PFSK-1 (cell line): Measurements from ENCODE around the gene SLC4A4. TPM values are rescaled to one million over a fixed set of nuclear protein-coding genes. Genes with fewer than 3 reads are reported as not detected.

ENCODE experiments used
- FOXP2 ChIP-seq: optimal IDR thresholded peaks from 2 replicates; pipeline ENCODE3; 2011; ENCODE audit warnings: borderline replicate concordance, control low read depth, inconsistent platforms; ENCODE audit not compliant: insufficient read depth; ENCODE audit errors: extremely low read length, extremely low read depth
- POLR2AphosphoS5 ChIP-seq: IDR thresholded peaks from 2 replicates; pipeline ENCODE4 v1.6.1; 2012; ENCODE audit warnings: low read depth, mild to moderate bottlenecking, control low read depth, low read length, moderate library complexity
- SIN3A ChIP-seq: IDR thresholded peaks from 2 replicates; pipeline ENCODE4 v1.6.1; 2012; ENCODE audit warnings: mild to moderate bottlenecking, low read length, moderate library complexity, borderline replicate concordance; ENCODE audit not compliant: insufficient read depth
- TAF1 ChIP-seq: IDR thresholded peaks from 2 replicates; pipeline ENCODE4 v1.6.1; 2012; ENCODE audit warnings: low read length, control low read depth, borderline replicate concordance; ENCODE audit not compliant: insufficient read depth
- polyA plus RNA-seq: library from polyadenylated mRNA; unstranded; fragments of >200 nt; gene quantifications from one replicate; pipeline ENCODE4 v1.2.1, GENCODE V29; 2012; ENCODE audit warnings: low read depth, missing spikeins; ENCODE audit not compliant: insufficient read length
- TF ChIP-seq, protein P1 (sequence below), 2 experiments: IDR thresholded peaks; 2 replicates each; pipeline versions ENCODE4 v1.6.1 to v1.8.0; 2011 to 2012; ENCODE audit warnings: low read depth in 2 of 2, low read length in 2 of 2, control low read depth in 1 of 2, inconsistent platforms in 1 of 2, mild to moderate bottlenecking in 1 of 2, moderate library complexity in 1 of 2; ENCODE audit not compliant: insufficient read depth in 1 of 2

Gene SLC4A4
- polyA plus RNA-seq: not detected

DNA sequence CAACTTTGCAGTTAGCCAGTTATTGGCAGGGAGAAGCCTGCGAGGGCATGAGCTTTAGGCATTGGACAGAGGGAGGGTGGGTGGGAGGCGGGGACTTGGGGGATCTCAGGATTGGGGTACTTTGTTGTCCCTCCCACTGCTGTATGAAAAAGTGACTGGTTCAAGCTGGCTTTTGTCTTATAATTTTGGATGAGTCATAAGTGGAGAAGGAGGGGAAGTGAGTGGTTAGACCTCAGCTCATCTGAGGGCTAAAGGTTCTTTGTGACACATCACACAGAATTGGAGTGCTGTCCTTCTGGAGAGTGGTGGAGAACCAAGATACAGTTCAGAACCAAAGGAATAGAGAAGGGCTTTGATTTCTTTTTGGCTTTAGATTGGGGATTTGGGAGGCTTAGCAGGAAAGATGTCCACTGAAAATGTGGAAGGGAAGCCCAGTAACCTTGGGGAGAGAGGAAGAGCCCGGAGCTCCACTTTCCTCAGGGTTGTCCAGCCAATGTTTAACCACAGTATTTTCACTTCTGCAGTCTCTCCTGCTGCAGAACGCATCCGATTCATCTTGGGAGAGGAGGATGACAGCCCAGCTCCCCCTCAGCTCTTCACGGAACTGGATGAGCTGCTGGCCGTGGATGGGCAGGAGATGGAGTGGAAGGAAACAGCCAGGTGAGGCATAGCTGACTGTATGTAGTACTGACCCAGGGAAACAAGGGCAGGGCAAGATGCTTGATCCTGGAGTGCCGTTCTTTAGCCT lies at the start of gene SLC4A4:
Gene SLC4A4 (plus strand): TSS at position 175 of the 748 bp plus-strand sequence.
- TF ChIP-seq FOXP2: no peak
- TF ChIP-seq SIN3A: no peak
- TF ChIP-seq POLR2AphosphoS5: no peak
- TF ChIP-seq, protein P1, sequence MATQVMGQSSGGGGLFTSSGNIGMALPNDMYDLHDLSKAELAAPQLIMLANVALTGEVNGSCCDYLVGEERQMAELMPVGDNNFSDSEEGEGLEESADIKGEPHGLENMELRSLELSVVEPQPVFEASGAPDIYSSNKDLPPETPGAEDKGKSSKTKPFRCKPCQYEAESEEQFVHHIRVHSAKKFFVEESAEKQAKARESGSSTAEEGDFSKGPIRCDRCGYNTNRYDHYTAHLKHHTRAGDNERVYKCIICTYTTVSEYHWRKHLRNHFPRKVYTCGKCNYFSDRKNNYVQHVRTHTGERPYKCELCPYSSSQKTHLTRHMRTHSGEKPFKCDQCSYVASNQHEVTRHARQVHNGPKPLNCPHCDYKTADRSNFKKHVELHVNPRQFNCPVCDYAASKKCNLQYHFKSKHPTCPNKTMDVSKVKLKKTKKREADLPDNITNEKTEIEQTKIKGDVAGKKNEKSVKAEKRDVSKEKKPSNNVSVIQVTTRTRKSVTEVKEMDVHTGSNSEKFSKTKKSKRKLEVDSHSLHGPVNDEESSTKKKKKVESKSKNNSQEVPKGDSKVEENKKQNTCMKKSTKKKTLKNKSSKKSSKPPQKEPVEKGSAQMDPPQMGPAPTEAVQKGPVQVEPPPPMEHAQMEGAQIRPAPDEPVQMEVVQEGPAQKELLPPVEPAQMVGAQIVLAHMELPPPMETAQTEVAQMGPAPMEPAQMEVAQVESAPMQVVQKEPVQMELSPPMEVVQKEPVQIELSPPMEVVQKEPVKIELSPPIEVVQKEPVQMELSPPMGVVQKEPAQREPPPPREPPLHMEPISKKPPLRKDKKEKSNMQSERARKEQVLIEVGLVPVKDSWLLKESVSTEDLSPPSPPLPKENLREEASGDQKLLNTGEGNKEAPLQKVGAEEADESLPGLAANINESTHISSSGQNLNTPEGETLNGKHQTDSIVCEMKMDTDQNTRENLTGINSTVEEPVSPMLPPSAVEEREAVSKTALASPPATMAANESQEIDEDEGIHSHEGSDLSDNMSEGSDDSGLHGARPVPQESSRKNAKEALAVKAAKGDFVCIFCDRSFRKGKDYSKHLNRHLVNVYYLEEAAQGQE (IDR thresholded peaks at IDR 0.05; ENCODE audit: insufficient read depth in 1 of 2, low read depth in 2 of 2, low read length in 2 of 2): no peak
- TF ChIP-seq TAF1: no peak

DNA sequence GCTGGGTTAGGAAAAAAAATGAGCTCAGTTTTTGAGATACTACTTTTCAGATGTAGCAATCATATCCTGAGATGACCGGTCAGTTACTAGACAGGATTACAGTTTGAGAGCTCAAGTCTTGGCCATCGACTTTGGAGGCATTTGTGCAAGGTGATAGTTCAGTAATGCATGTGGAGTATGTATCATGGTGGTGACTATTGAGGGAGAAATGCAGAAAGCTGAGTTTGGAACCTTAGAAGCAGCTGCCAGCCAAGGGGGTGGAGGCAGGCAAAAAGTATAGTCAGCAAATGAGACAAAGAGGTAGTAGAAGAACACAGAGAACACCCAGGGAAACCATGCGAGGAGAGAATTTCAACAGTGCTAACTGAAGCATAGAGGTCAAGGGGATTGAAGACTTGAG lies 48.7 kb upstream of the SLC4A4 start:
- TF ChIP-seq, protein P1 (IDR thresholded peaks at IDR 0.05; ENCODE audit: insufficient read depth in 1 of 2, low read depth in 2 of 2, low read length in 2 of 2): no peak
- TF ChIP-seq SIN3A (no peak), TAF1 (no peak), POLR2AphosphoS5 (no peak), FOXP2 (no peak)

DNA sequence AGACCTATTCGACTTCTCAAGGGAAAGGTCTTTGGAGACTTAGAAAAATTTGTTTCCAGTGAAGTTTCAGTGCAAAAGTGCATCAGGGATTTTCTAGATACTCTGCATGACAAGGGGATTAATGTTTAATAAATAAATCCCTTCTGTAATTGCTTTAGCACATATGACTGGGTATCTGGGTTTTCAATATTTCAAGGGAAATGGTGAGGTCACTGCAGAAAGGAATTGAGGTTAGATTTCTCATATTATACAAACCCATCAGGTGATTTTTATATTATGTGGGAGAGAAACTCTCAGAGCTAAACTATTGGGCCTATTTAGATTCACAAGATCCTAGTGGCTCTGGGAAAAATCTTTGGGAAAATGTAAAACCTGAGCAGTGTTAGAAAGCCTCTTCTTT lies 48.3 kb upstream of the SLC4A4 start:
- TF ChIP-seq SIN3A (no peak), TAF1 (no peak), FOXP2 (no peak), POLR2AphosphoS5 (no peak)
- TF ChIP-seq, protein P1 (IDR thresholded peaks at IDR 0.05; ENCODE audit: insufficient read depth in 1 of 2, low read depth in 2 of 2, low read length in 2 of 2): no peak

DNA sequence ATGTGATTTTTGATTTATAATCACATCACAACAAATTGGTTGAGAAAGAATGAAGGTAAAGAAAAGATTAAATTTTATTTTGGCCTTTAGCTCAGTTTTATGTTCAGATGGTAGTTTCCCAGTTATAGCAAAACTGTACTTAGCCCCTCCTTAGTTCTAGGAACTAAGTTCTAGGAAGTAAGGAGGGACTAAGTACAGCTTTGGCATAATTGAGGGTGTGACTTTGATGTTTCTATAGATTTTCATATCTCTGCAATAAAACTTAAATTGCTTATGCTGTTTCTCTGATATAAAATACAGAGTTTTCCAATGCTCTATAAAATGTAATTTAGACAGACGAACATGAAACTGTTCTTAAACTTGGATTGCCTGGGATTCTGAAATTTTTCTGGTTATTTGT lies 46.6 kb upstream of the SLC4A4 start:
- TF ChIP-seq FOXP2 (no peak), TAF1 (no peak), POLR2AphosphoS5 (no peak), SIN3A (no peak)
- TF ChIP-seq, protein P1 (IDR thresholded peaks at IDR 0.05; ENCODE audit: insufficient read depth in 1 of 2, low read depth in 2 of 2, low read length in 2 of 2): no peak
